DMS153 treated with DMSO at 0.1 percent for 48 hours (cell line): ENCODE results near the gene DCDC1.

Source experiments
- DNase-seq: peaks from one replicate; lab custom pipeline; 2025; ENCODE audit not compliant: unreplicated experiment; lab: John Stamatoyannopoulos, UW

The DCDC1 gene

GRCh38 chr11:31110830-31111229 lies 258.7 kb downstream of the DCDC1 start:
- DNase-seq: no peak

- DNase-seq: no peak
Measured at GRCh38 chr11:31109446-31109845, 260.1 kb downstream of the DCDC1 start.

GRCh38 chr11:31107649-31108048 lies 261.9 kb downstream of the DCDC1 start:
- DNase-seq: no peak

- DNase-seq: peak; percentile 21
Measured at GRCh38 chr11:31106968-31107576, 262.5 kb downstream of the DCDC1 start.

GRCh38 chr11:31106326-31106725 lies 263.2 kb downstream of the DCDC1 start:
- DNase-seq: no peak

- no peak for DNase-seq
Measured at GRCh38 chr11:31102875-31103274, 266.7 kb downstream of the DCDC1 start.

- no peak for DNase-seq
Measured at GRCh38 chr11:31102316-31102715, 267.2 kb downstream of the DCDC1 start.

- DNase-seq: no peak
Measured at GRCh38 chr11:31096191-31096805, 273.2 kb downstream of the DCDC1 start.

GRCh38 chr11:31092638-31093037 lies 276.9 kb downstream of the DCDC1 start:
- DNase-seq: no peak

GRCh38 chr11:31089117-31089516 lies 280.4 kb downstream of the DCDC1 start:
- no peak for DNase-seq

- no peak for DNase-seq
Measured at GRCh38 chr11:31069447-31070205, 299.9 kb downstream of the DCDC1 start.

GRCh38 chr11:31060880-31061279 lies 308.7 kb downstream of the DCDC1 start:
- no peak for DNase-seq

- no peak for DNase-seq
Measured at GRCh38 chr11:31059529-31059928, 310.0 kb downstream of the DCDC1 start.

- peak; percentile 51 for DNase-seq
Measured at GRCh38 chr11:31050061-31050765, 319.3 kb downstream of the DCDC1 start.

GRCh38 chr11:31045335-31045734 lies 324.2 kb downstream of the DCDC1 start:
- DNase-seq: peak; percentile 17

- DNase-seq: no peak
Measured at GRCh38 chr11:31030138-31030792, 339.3 kb downstream of the DCDC1 start.

- DNase-seq: no peak
Measured at GRCh38 chr11:31026315-31026714, 343.2 kb downstream of the DCDC1 start.

GRCh38 chr11:31022080-31022479 lies 347.5 kb downstream of the DCDC1 start:
- DNase-seq: no peak

GRCh38 chr11:31019786-31020185 lies 349.8 kb downstream of the DCDC1 start:
- no peak for DNase-seq

GRCh38 chr11:31005202-31005601 lies 364.3 kb downstream of the DCDC1 start:
- no peak for DNase-seq

GRCh38 chr11:31001427-31001826 lies 368.1 kb downstream of the DCDC1 start:
- DNase-seq: no peak
